Activated naive CD8-positive, alpha-beta T cell treated with anti-CD3 and anti-CD28 coated beads, Interleukin-2, amount 50 U/mL, for 16 hours (primary cell): ENCODE measurements around the gene LRRC7.

Source experiments
- DNase-seq: peaks from one replicate; pipeline ENCODE4 v3.0.0-alpha.2; 2020; ENCODE audit warnings: low read depth, low spot score

Gene LRRC7

GRCh38 chr1:70090141-70090540, 522.4 kb downstream of the LRRC7 start:
- DNase-seq, result no peak

- DNase-seq, result no peak
Observed at GRCh38 chr1:70090875-70091274, 523.2 kb downstream of the LRRC7 start.

- no peak for DNase-seq
Observed at GRCh38 chr1:70091811-70092210, 524.1 kb downstream of the LRRC7 start.

GRCh38 chr1:70092526-70092925, 524.8 kb downstream of the LRRC7 start:
- no peak for DNase-seq

- DNase-seq, result no peak
Observed at GRCh38 chr1:70093250-70093975, 525.7 kb downstream of the LRRC7 start.

- no peak for DNase-seq
Observed at GRCh38 chr1:70101231-70101630, 533.5 kb downstream of the LRRC7 start.

- no peak for DNase-seq
Observed at GRCh38 chr1:70101774-70102173, 534.1 kb downstream of the LRRC7 start.

GRCh38 chr1:70103770-70104169, 536.0 kb downstream of the LRRC7 start:
- no peak for DNase-seq

GRCh38 chr1:70109241-70109640, 541.5 kb downstream of the LRRC7 start:
- no peak for DNase-seq

GRCh38 chr1:70112838-70113237, 545.1 kb downstream of the LRRC7 start:
- no peak for DNase-seq

- no peak for DNase-seq
Observed at GRCh38 chr1:70115315-70115714, 547.6 kb downstream of the LRRC7 start.

- no peak for DNase-seq
Observed at GRCh38 chr1:70117046-70117445, 549.3 kb downstream of the LRRC7 start.

- no peak for DNase-seq
Observed at GRCh38 chr1:70134148-70134547, 566.4 kb downstream of the LRRC7 start.

- no peak for DNase-seq
Observed at GRCh38 chr1:70140343-70140742, 572.6 kb downstream of the LRRC7 start.

- no peak for DNase-seq
Observed at GRCh38 chr1:70140894-70141293, 573.2 kb downstream of the LRRC7 start.

GRCh38 chr1:70142075-70142474, 574.4 kb downstream of the LRRC7 start:
- no peak for DNase-seq

GRCh38 chr1:70143048-70143659, 575.4 kb downstream of the LRRC7 start:
- DNase-seq, result no peak

- no peak for DNase-seq
Observed at GRCh38 chr1:70146488-70146887, 578.8 kb downstream of the LRRC7 start.

GRCh38 chr1:70150444-70150843, 582.7 kb downstream of the LRRC7 start:
- DNase-seq, result no peak

- DNase-seq, result no peak
Observed at GRCh38 chr1:70153739-70154138, 586.0 kb downstream of the LRRC7 start.

- DNase-seq, result no peak
Observed at GRCh38 chr1:70156529-70157120, 588.9 kb downstream of the LRRC7 start.

GRCh38 chr1:70164350-70164749, 596.6 kb downstream of the LRRC7 start:
- no peak for DNase-seq

- no peak for DNase-seq
Observed at GRCh38 chr1:70168283-70168682, 600.6 kb downstream of the LRRC7 start.
